K562 (cell line): ENCODE measurements around the gene APOL4. TPM values are rescaled to one million over a fixed set of nuclear protein-coding genes. Genes with fewer than 3 reads are reported as not detected.

ENCODE experiments used
- DDX20 ChIP-seq: fragments of 450-650 bp; IDR thresholded peaks from 2 replicates; pipeline ENCODE4 v1.6.1; 2016; ENCODE audit warnings: missing genetic modification characterization, low read depth, mild to moderate bottlenecking, missing compliant biosample characterization, moderate library complexity
- ETS2 ChIP-seq: IDR thresholded peaks from 2 replicates; pipeline ENCODE4 v1.6.1; 2016; ENCODE audit warnings: borderline replicate concordance, missing genetic modification characterization, mild to moderate bottlenecking, moderate library complexity, missing compliant biosample characterization; ENCODE audit not compliant: poor library complexity, severe bottlenecking
- KDM2B ChIP-seq: fragments of 250-450 bp; sonication (Bioruptor Pico); IDR thresholded peaks from 2 replicates; pipeline ENCODE4 v1.8.0; 2021; ENCODE audit warnings: mild to moderate bottlenecking, moderate library complexity
- MBD1 ChIP-seq: fragments of 250-450 bp; sonication (Bioruptor Pico); IDR thresholded peaks from 2 replicates; pipeline ENCODE4 v1.8.0; 2022; ENCODE audit warnings: inconsistent platforms
- MCM3 ChIP-seq: fragments of 450-650 bp; IDR thresholded peaks from 2 replicates; pipeline ENCODE4 v1.6.1; 2016
- MTA3 ChIP-seq: fragments of 450-650 bp; formaldehyde crosslinking; IDR thresholded peaks from 2 replicates; pipeline ENCODE4 v1.6.1; 2017; ENCODE audit warnings: mild to moderate bottlenecking, borderline replicate concordance
- PHB ChIP-seq: fragments of 250-450 bp; sonication (Bioruptor Pico); IDR thresholded peaks from 2 replicates; pipeline ENCODE4 v1.5.0; 2021
- POLR2AphosphoS5 ChIP-seq: IDR thresholded peaks from 2 replicates; pipeline ENCODE4 v1.6.1; 2011; ENCODE audit warnings: mild to moderate bottlenecking, low read depth, low read length, moderate library complexity; ENCODE audit not compliant: control insufficient read depth, insufficient read depth
- PTRF ChIP-seq: fragments of 450-650 bp; IDR thresholded peaks from 2 replicates; pipeline ENCODE4 v1.6.1; 2016; ENCODE audit warnings: mild to moderate bottlenecking, missing genetic modification characterization, missing compliant biosample characterization
- RBM22 ChIP-seq: fragments of 200-400 bp; formaldehyde crosslinking; IDR thresholded peaks from 2 replicates; pipeline ENCODE4 v1.6.1; 2018; ENCODE audit warnings: low read length, low read depth; ENCODE audit not compliant: poor library complexity, severe bottlenecking
- RFX5 ChIP-seq: IDR thresholded peaks from 2 replicates; pipeline ENCODE4 v1.6.1; 2011; ENCODE audit warnings: low read depth, mild to moderate bottlenecking, improper control_type of control experiment, low read length
- SMARCE1 ChIP-seq: fragments of 450-650 bp; IDR thresholded peaks from 2 replicates; pipeline ENCODE4 v1.7.1; 2016; ENCODE audit warnings: mild to moderate bottlenecking
- SNRNP70 ChIP-seq: fragments of 200-400 bp; formaldehyde crosslinking; optimal IDR thresholded peaks from 2 replicates; pipeline ENCODE3; 2017; ENCODE audit warnings: low read depth, low read length
- SOX6 ChIP-seq: fragments of 450-650 bp; IDR thresholded peaks from 2 replicates; pipeline ENCODE4 v1.6.1; 2014; ENCODE audit warnings: mild to moderate bottlenecking
- TRIM24 ChIP-seq, 2 experiments: fragments of 450-650 bp; IDR thresholded peaks; 2 replicates each; pipeline ENCODE4 v1.6.1; 2016
- TSHZ1 ChIP-seq: fragments of 250-450 bp; sonication (Bioruptor Pico); IDR thresholded peaks from 2 replicates; pipeline ENCODE4 v1.4.0; 2020; ENCODE audit warnings: mild to moderate bottlenecking, moderate library complexity
- ZNF507 ChIP-seq: conservative IDR thresholded peaks from 2 replicates; pipeline ENCODE4 v1.6.1; 2017; ENCODE audit warnings: missing genetic modification characterization, missing compliant biosample characterization
- polyA plus RNA-seq, 8 experiments: library from polyadenylated mRNA; depleted of rRNA in 4 of 8; stranded (reverse) in 5 of 8; unstranded in 3 of 8; fragments of >200 nt; fragmentation: Nextera tagmentation in 2 of 8; fragmentation: Illumina TruSeq in 1 of 8; extraction: Ambion mirVana in 2 of 8; extraction: Trizol in 1 of 8; gene quantifications; 2 replicates each; pipeline versions ENCODE4 v1.2.1 to v1.2.3, GENCODE V29; 2011 to 2014; ENCODE audit warnings: inconsistent platforms in 1 of 8, missing spikeins in 1 of 8
- total RNA-seq, 7 experiments: library from RNA; depleted of rRNA in 6 of 7; stranded (reverse); fragments of >200 nt in 6 of 7; fragmentation: Illumina TruSeq in 2 of 7; extraction: Trizol in 2 of 7; gene quantifications; 2 replicates each; pipeline versions ENCODE4 v1.2.1 to v1.2.3, GENCODE V29; 2011 to 2021; ENCODE audit warnings: low replicate concordance in 1 of 7
- TF ChIP-seq, protein P1 (sequence below): IDR thresholded peaks from 2 replicates; pipeline ENCODE4 v1.6.1; 2012; ENCODE audit warnings: low read depth, low read length, improper control_type of control experiment, borderline replicate concordance

The APOL4 gene
- total and polyA plus RNA-seq, 9 of the 15 experiments (the other 6 are each of a cell fraction or from before 2014, with no cell fraction given), result 6.5 to 15.0 (median 9.8) TPM

DNA sequence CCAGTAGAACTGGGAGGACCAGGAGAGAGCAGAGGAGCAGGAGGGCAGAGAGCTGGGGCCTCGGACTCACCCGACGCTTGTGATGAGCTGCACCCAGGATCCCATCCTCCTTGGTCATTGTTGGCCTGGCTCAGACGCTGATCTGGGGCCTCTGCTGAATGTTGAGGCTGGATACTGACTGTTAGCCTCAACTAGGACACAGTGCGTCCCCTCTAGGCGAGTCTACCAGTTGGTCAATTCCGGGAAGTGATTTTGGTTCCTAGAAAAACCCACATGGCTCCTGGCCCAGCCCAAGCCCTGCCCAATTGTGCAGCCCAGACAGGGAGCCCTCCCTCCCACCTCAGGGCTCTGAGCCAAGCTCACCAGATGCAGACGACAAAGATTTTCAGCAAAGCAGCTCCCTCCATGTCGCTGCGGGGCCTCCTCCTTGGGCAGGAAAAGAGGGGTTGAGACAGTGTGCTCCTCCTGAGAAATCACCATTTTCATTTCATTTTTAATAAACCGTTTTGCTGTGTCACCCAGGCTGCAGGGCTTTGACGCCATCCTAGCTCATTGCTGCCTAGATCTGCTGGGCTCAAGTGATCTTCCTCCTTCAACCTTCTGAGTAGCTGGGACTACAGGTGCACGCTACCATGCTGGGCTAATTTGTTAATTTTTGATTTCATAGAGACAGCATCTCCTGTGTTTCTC lies at the start of gene APOL4 (continued):
- no peak for TF ChIP-seq DDX20 (tag)
- no peak for TF ChIP-seq MBD1 (CRISPR knock-in tag)
- TF ChIP-seq RBM22, result no peak
- TF ChIP-seq TSHZ1, result no peak
- no peak for TF ChIP-seq PTRF (tag)
- TF ChIP-seq MCM3, result no peak
- TF ChIP-seq PHB, result no peak
- TF ChIP-seq POLR2AphosphoS5, result 0 out of 2 replicates have a peak, but pooled peaks have one; percentile 34
- TF ChIP-seq ZNF507 (tag), result no peak
- TF ChIP-seq, protein P1, sequence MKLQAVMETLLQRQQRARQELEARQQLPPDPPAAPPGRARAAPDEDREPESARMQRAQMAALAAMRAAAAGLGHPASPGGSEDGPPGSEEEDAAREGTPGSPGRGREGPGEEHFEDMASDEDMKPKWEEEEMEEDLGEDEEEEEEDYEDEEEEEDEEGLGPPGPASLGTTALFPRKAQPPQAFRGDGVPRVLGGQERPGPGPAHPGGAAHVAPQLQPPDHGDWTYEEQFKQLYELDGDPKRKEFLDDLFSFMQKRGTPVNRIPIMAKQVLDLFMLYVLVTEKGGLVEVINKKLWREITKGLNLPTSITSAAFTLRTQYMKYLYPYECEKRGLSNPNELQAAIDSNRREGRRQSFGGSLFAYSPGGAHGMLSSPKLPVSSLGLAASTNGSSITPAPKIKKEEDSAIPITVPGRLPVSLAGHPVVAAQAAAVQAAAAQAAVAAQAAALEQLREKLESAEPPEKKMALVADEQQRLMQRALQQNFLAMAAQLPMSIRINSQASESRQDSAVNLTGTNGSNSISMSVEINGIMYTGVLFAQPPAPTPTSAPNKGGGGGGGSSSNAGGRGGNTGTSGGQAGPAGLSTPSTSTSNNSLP, result no peak
- peak; percentile 51; the same call in 1 of the 2 replicates for TF ChIP-seq MTA3
- no peak for TF ChIP-seq SMARCE1
- TF ChIP-seq KDM2B (CRISPR knock-in tag), result no peak
- TF ChIP-seq RFX5, result no peak
- TF ChIP-seq SOX6, result peak; percentile 70
- no peak for TF ChIP-seq ETS2
- TF ChIP-seq SNRNP70, result no peak
- TF ChIP-seq TRIM24 (IDR thresholded peaks at IDR 0.05), result 0 out of 4 replicates have a peak, but pooled peaks of 1 of the 2 experiments have one; percentile 23
